Activated naive CD8-positive, alpha-beta T cell (primary cell): ENCODE measurements around the gene PUM1.
"Not testable (repeated sequence)": the region's sequence is repeated elsewhere in the genome, so short reads cannot be mapped to it uniquely, and the experiment has no call there.

ENCODE experiments used
- H3K27ac Mint-ChIP-seq: one replicate; pipeline ENCODE4 v1.8.0; 2021; ENCODE audit warnings: mixed read lengths
- H3K27me3 Mint-ChIP-seq: one replicate; pipeline ENCODE4 v1.8.0; 2021; ENCODE audit warnings: mixed read lengths
- H3K36me3 Mint-ChIP-seq: one replicate; pipeline ENCODE4 v1.8.0; 2021; ENCODE audit warnings: mixed read lengths
- H3K4me1 Mint-ChIP-seq: one replicate; pipeline ENCODE4 v1.8.0; 2021; ENCODE audit warnings: low read depth, mixed read lengths
- H3K4me3 Mint-ChIP-seq: one replicate; pipeline ENCODE4 v1.8.0; 2021; ENCODE audit warnings: mild to moderate bottlenecking, mixed read lengths
- H3K9me3 Mint-ChIP-seq: one replicate; pipeline ENCODE4 v1.8.0; 2021; ENCODE audit warnings: low read depth, mixed read lengths

The PUM1 gene

GRCh38 chr1:31051611-31052010 is 13.9 kb downstream of the PUM1 start:
- Mint-ChIP-seq H3K36me3 (no peaks in the 10 kb centered on the region), H3K27me3 (no peaks in the 10 kb centered on the region), H3K4me1 (peaks cover 59% of the 10 kb centered on the region), H3K27ac (peak overlapping the region; percentile 54), H3K9me3 (no peaks in the 10 kb centered on the region), H3K4me3 (no peak overlapping the region)

GRCh38 chr1:31047507-31047906 is 18.0 kb downstream of the PUM1 start:
- H3K4me3 Mint-ChIP-seq, H3K27me3 Mint-ChIP-seq, H3K36me3 Mint-ChIP-seq, H3K9me3 Mint-ChIP-seq: not testable (repeated sequence)
- Mint-ChIP-seq H3K27ac (peak overlapping the region; percentile 64), H3K4me1 (peaks cover 45% of the 10 kb centered on the region)

- H3K36me3 Mint-ChIP-seq, result peaks cover 13% of the 10 kb centered on the region
- H3K4me3 Mint-ChIP-seq, result no peak overlapping the region
Observed at GRCh38 chr1:31043631-31044030, 21.9 kb downstream of the PUM1 start.

GRCh38 chr1:31042656-31043055 is 22.9 kb downstream of the PUM1 start:
- H3K36me3 Mint-ChIP-seq, result peaks cover 14% of the 10 kb centered on the region
- peaks cover 50% of the 10 kb centered on the region for H3K4me1 Mint-ChIP-seq
- H3K27ac Mint-ChIP-seq, result no peak overlapping the region
- H3K4me3 Mint-ChIP-seq, result no peak overlapping the region
- no peaks in the 10 kb centered on the region for H3K9me3 Mint-ChIP-seq
- H3K27me3 Mint-ChIP-seq, result no peaks in the 10 kb centered on the region

More at GRCh38 chr1:31043631-31044030, 21.9 kb downstream of the PUM1 start:
- Mint-ChIP-seq H3K27ac (no peak overlapping the region), H3K27me3 (no peaks in the 10 kb centered on the region), H3K4me1 (peaks cover 44% of the 10 kb centered on the region), H3K9me3 (no peaks in the 10 kb centered on the region)

DNA sequence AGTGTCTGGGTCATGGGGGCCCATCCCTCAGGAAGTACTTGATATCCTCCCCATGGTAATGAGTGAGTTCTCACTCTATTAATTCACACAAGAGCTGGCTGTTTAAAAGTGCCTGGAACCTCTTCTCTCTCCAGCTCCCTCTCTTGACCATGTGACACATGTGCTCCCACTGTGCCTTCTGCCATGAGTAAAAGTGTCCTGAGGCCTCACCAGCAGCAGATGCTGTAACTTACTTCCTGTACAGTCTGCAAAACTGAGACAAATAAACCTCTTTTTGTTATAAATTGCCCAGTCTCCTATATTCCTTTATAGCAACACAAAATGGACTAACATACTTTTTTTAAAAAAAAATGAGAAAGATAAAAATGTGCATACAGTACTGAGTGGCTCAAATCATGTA is 24.0 kb downstream of the PUM1 start:
- no peaks in the 10 kb centered on the region for H3K27me3 Mint-ChIP-seq
- peaks cover 16% of the 10 kb centered on the region for H3K36me3 Mint-ChIP-seq
- H3K9me3 Mint-ChIP-seq, result no peaks in the 10 kb centered on the region
- peak overlapping the region; percentile 22 for H3K27ac Mint-ChIP-seq
- H3K4me1 Mint-ChIP-seq, result peaks cover 50% of the 10 kb centered on the region
- H3K4me3 Mint-ChIP-seq, result no peak overlapping the region

DNA sequence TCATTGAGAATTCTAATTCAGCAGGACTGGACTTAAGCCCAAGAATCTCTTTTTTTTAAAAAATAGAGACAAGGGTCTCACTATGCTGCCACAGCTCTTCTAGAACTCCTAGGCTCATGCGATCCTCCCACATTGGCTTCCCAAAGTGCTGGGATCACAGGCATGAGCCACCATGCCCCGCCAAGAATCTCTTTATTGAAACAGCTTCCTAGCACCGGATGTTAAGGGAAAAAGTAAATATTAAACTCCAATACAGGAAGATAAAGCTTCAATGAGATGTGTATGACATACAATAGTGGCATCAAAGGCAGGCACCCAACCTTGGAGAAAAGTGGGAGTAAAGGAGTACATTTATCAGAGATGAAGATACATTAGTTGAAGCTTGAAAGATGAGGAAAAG is 25.5 kb downstream of the PUM1 start:
- H3K27ac Mint-ChIP-seq, result no peak overlapping the region
- H3K4me1 Mint-ChIP-seq, result peaks cover 61% of the 10 kb centered on the region
- peaks cover 16% of the 10 kb centered on the region for H3K36me3 Mint-ChIP-seq
- no peaks in the 10 kb centered on the region for H3K9me3 Mint-ChIP-seq
- peak overlapping the region; percentile 4 for H3K4me3 Mint-ChIP-seq
- no peaks in the 10 kb centered on the region for H3K27me3 Mint-ChIP-seq

GRCh38 chr1:31038935-31039334 is 26.6 kb downstream of the PUM1 start:
- Mint-ChIP-seq H3K4me1 (peaks cover 70% of the 10 kb centered on the region), H3K36me3 (peaks cover 16% of the 10 kb centered on the region)
- H3K4me3 Mint-ChIP-seq, H3K27ac Mint-ChIP-seq, H3K27me3 Mint-ChIP-seq, H3K9me3 Mint-ChIP-seq: not testable (repeated sequence)

DNA sequence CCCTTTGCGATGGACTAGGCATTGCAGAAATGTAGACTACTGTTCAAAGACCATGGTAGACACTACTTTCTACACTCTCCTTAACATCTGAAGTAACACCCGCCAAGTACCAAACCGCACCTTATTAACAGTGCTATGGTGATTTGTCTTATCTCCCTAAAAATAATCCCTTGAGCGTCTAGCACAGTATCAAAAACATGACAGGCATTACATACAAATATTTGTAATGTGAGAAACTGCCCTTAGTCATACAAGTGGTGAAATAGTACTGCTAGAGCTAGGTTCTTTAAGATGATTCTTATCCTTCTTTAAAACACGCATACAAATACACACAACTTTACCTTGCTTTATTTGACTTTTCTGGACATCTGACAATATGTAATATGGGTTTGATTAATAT is 27.2 kb downstream of the PUM1 start:
- H3K4me1 Mint-ChIP-seq, result peaks cover 70% of the 10 kb centered on the region
- H3K4me3 Mint-ChIP-seq, result peak overlapping the region; percentile 5
- peak overlapping the region; percentile 52 for H3K27ac Mint-ChIP-seq
- no peaks in the 10 kb centered on the region for H3K27me3 Mint-ChIP-seq
- H3K36me3 Mint-ChIP-seq, result peaks cover 12% of the 10 kb centered on the region
- no peaks in the 10 kb centered on the region for H3K9me3 Mint-ChIP-seq

DNA sequence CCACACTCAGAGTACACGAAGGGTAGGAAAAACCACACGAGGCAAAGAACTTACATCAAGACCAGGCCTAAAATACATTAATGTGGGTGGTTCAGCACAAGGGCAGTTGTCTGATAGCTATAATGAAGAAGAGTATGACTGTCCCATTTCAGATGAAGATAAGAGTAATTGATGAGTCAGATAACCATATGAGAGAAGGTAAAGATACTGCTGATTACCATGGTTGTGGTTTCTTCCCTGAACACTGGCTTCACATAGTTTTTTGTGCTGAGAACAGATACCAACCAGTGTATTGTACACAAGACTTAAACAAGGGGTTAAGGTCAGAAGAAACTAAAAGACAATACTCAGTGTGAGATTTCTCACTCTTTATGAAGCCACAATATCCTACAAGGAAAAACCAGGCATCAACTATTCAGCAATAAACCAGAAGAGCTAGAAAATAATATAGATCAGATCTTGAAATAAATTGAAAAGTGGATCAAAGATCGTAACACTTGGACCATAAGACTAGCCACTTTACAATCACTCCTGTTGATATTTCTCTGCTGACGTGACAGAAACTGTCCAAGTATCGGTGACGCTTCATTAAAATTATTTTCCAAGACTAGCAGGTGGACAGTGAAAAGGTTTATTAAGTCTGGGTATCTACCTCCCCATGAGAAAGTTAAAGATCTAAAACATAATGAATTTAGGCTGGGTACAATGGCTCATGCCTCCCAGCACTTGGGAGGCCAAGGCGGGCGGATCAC is 28.6 kb downstream of the PUM1 start:
- Mint-ChIP-seq H3K4me1 (peaks cover 73% of the 10 kb centered on the region), H3K36me3 (peaks cover 7% of the 10 kb centered on the region), H3K27ac (peak overlapping the region; percentile 17), H3K9me3 (no peaks in the 10 kb centered on the region), H3K27me3 (no peaks in the 10 kb centered on the region), H3K4me3 (peak overlapping the region; percentile 41)

DNA sequence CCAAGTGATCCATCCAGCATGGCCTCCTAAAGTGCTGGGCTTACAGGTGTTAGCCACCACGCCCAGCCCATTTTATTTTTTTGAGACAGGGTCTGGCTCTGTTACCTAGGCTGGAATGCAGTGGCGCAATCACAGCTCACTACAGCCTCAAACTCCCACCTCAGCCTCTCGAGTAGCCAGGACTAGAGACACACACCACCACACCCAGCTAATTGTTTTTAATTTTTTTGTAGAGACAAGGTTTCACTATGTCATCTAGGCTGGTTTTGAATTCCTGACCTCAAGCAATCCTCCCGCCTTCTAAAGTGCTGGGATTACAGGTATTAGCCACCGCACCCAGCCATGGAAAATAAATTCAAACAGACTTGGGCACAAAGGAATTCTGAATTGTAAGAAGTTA is 31.9 kb downstream of the PUM1 start:
- Mint-ChIP-seq H3K27me3 (no peaks in the 10 kb centered on the region), H3K9me3 (no peaks in the 10 kb centered on the region), H3K4me1 (peaks cover 83% of the 10 kb centered on the region), H3K27ac (no peak overlapping the region), H3K36me3 (peaks cover 8% of the 10 kb centered on the region), H3K4me3 (no peak overlapping the region)

- peaks cover 9% of the 10 kb centered on the region for H3K36me3 Mint-ChIP-seq
- H3K4me3 Mint-ChIP-seq, result no peak overlapping the region
- H3K27me3 Mint-ChIP-seq, result no peaks in the 10 kb centered on the region
- H3K9me3 Mint-ChIP-seq, result no peaks in the 10 kb centered on the region
- H3K27ac Mint-ChIP-seq, result peak overlapping the region; percentile 41
- H3K4me1 Mint-ChIP-seq, result peaks cover 84% of the 10 kb centered on the region
Observed at GRCh38 chr1:31032266-31032665, 33.3 kb downstream of the PUM1 start.

DNA sequence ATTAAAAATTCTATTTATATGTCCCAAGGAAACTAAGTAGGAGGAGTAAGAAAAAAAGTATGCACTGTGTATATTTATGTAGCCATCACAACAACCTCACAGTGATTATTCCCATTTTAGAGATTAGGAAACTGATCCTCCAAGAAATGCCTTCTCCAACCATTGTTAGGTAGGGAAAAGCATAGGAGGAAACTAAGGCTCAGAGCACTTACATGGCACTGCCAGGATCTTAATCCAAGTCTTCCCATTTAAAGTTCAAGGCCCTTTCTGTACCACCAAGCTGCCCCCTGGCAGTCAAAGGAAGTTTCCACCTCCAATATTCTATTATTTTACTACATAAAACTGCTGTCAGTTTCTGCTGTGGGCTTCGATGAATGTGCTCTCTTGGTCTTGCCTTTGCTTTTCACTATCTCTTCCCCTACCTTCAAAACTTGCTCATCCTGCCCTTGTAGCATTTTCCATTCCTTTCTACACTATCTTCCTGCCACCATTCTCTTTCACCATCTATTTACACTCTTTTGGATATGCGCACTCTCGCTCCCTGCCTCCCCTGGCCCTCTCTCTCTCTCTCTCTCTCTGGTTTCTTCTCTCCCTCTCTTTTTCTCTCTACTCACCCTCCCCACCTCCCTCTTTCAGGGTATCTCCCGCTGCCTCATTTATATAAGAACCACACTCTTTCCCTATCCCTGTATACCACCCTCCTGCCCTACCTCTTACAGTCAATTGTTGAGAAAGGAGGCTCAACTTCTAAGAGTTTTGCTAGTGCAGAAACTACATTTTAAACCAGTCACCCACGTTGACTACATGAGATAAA is 34.0 kb downstream of the PUM1 start:
- Mint-ChIP-seq H3K4me1 (peaks cover 81% of the 10 kb centered on the region), H3K4me3 (no peak overlapping the region), H3K27me3 (no peaks in the 10 kb centered on the region), H3K27ac (peak overlapping the region; percentile 41), H3K36me3 (peaks cover 9% of the 10 kb centered on the region), H3K9me3 (no peaks in the 10 kb centered on the region)

DNA sequence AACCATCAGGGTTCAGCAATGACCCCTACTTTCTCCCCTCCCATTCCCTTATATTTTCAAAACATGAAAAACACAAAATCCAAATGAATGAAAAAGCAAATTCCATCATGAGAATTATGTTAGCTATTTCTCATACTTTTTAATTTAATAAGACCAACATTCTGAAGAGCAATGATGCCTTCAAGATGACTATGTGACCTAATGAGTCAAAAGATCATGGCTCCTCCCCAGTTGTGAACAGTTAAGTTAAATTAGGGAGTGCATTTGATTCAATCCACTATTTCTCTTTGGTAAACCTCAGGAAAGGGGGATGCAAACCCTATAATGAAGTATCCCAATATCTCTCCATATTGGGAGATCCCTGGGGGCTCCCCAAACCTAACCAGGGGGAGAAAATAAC is 36.5 kb downstream of the PUM1 start:
- Mint-ChIP-seq H3K36me3 (peaks cover 13% of the 10 kb centered on the region), H3K27me3 (no peaks in the 10 kb centered on the region), H3K4me3 (peak overlapping the region; percentile 40), H3K27ac (peak overlapping the region; percentile 50), H3K4me1 (peaks cover 79% of the 10 kb centered on the region), H3K9me3 (no peaks in the 10 kb centered on the region)

DNA sequence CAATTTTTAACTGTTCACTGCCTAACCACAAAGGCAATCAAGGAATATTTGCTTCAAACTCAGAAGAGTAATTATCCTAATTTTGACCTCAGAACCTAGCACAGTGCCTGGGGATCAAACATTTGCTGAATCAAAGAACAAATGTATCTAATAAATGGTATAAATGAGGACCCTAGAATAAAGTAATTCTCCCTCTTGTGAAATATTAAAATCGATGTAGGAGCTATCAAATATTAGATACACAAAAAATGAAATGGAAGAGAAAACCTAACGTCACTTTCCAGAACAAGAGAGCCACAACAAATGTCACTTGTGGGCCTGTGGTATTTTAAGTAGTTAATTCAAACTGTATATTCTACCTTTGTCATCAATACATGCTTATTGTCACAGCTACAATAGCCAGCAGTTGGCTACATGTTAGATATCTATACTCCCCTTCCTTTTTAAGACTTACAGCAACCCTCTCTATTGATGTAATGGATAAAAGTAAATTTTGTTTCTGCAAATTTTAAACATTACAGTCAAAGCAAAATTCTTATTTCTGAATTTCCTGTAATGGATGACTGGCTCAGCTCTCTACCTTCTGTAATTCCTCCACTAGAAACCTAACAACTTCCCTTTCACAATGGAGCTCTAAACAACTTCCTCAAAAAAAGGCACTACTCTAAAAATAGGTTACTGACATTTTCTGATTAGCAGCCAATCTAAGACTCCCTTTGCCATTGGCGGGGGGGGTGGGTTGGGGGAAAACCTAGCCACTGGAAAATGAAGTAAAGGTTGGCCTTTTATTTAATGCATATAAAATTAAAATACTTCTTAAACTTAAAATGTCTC is 37.6 kb downstream of the PUM1 start:
- H3K36me3 Mint-ChIP-seq, result peaks cover 13% of the 10 kb centered on the region
- H3K27me3 Mint-ChIP-seq, result no peaks in the 10 kb centered on the region
- H3K27ac Mint-ChIP-seq, result peak overlapping the region; percentile 76
- peaks cover 79% of the 10 kb centered on the region for H3K4me1 Mint-ChIP-seq
- H3K9me3 Mint-ChIP-seq, result no peaks in the 10 kb centered on the region
- H3K4me3 Mint-ChIP-seq, result no peak overlapping the region

DNA sequence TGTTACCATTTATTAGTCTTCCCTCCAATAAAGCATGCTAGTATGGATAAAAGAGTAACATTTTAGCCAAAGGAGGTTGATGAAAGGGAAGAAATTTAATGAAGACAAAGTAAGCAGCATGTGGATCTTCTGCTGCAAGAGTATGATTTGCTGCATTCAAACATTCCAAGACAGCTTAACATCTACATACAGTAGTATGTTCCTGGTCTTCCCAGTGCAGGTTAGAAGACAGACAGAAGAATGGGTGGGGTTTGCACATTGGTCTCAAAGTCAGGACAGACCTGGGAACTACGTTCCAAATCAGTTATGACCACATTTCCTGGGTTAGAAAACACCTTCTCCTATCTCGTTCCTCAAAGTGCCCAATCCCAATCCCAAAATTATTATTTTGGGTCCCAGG is 43.3 kb downstream of the PUM1 start:
- Mint-ChIP-seq H3K27ac (peak overlapping the region; percentile 35), H3K4me1 (peaks cover 82% of the 10 kb centered on the region), H3K9me3 (no peaks in the 10 kb centered on the region), H3K4me3 (no peak overlapping the region), H3K36me3 (peaks cover 9% of the 10 kb centered on the region), H3K27me3 (no peaks in the 10 kb centered on the region)
